Esophagus muscularis mucosa (tissue), 4 donors: ENCODE measurements around the gene NR5A2. TPM values are rescaled to one million over a fixed set of nuclear protein-coding genes. Genes with fewer than 3 reads are reported as not detected.

ENCODE experiments used
- DNase-seq: peaks from one replicate; pipeline ENCODE4 v3.0.0-alpha.2; 2017; ENCODE audit errors: extremely low spot score
- H3K27ac ChIP-seq, 4 donors: fragments of 200-600 bp; sonication (generic); replicated peaks in 1 of 4; 1 replicate in 3 of 4; 2 replicates in 1 of 4; pipeline ENCODE4 v1.5.1; 2016 to 2019; ENCODE audit warnings: mild to moderate bottlenecking in 1 of 4
- H3K27me3 ChIP-seq, 4 donors: fragments of 200-600 bp; sonication (generic); one replicate each; pipeline versions ENCODE4 v1.5.1 to v1.6.0; 2016 to 2019
- H3K36me3 ChIP-seq, 4 donors: fragments of 200-600 bp; sonication (generic); one replicate each; pipeline ENCODE4 v1.5.1; 2016 to 2019
- H3K4me1 ChIP-seq, 4 donors: fragments of 200-600 bp; sonication (generic); one replicate each; pipeline ENCODE4 v1.5.1; 2016 to 2019
- H3K4me3 ChIP-seq, 4 donors: fragments of 200-600 bp; sonication (generic); 1 replicate in 2 of 4; 2 replicates in 2 of 4; pipeline ENCODE4 v1.5.1; 2016 to 2019; ENCODE audit warnings: mild to moderate bottlenecking in 4 of 4, moderate library complexity in 1 of 4
- H3K9me3 ChIP-seq, 4 donors: fragments of 200-600 bp; sonication (generic); 1 replicate in 3 of 4; 2 replicates in 1 of 4; pipeline ENCODE4 v1.5.1; 2016 to 2019
- EP300 ChIP-seq: sonication (generic); formaldehyde crosslinking; IDR thresholded peaks from one replicate; pipeline ENCODE4 v1.6.1; 2017; ENCODE audit warnings: antibody characterized with exemption
- POLR2A ChIP-seq: fragments of 450-650 bp; IDR thresholded peaks from one replicate; pipeline ENCODE4 v1.6.1; 2017; ENCODE audit warnings: antibody characterized with exemption, moderate library complexity, mild to moderate bottlenecking, low read depth
- POLR2AphosphoS5 ChIP-seq, 2 donors: sonication (generic); formaldehyde crosslinking; IDR thresholded peaks; one replicate each; pipeline ENCODE4 v1.6.1; 2017; ENCODE audit warnings: antibody characterized with exemption in 2 of 2
- WGBS: methylation state at CpG from one replicate; pipeline ENCODE4 v1.1.5; 2018; 5-methylcytosine and 5-hydroxymethylcytosine counted together
- intact Hi-C: fragments of 100-400 bp; cut with DNase I; formaldehyde crosslinking; loops from one replicate; pipeline ENCODE4 v1.15.1; 2023
- total RNA-seq, 4 donors: library from RNA; depleted of rRNA; stranded (reverse); fragments of >200 nt; gene quantifications; one replicate each; pipeline versions ENCODE4 v1.1.0 to v1.2.1, GENCODE V29; 2016
- TF ChIP-seq, protein P1 (sequence below), 3 experiments: fragments of 200-600 bp in 2 of 3; fragments of 450-650 bp in 1 of 3; sonication (generic) in 2 of 3; IDR thresholded peaks; one replicate each; pipeline ENCODE4 v1.5.1; 2017 to 2019; ENCODE audit warnings: antibody characterized with exemption in 3 of 3, mild to moderate bottlenecking in 2 of 3, moderate library complexity in 1 of 3

Gene NR5A2
- total RNA-seq, 4 donors from 2014 or later, result 0.83 to 4.0 (median 2.9) TPM

DNA sequence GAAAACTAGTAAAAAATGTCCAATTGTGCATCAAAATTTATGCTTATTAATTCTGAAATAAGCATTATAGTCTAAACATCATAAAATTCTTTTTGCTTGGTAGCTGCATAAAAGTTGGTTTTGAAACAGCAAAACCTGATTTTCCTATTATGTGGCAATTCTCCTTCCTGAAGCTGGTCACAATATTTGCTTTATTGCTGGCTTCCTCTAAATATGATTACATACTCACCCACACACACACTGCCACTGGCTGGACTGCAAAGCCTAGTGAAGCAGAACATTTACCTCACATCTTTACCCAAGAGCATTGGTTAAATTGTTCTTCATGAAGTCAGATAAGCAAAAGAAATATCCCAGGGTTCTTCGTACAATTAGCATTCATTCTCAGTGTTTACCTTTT, 103.0 kb downstream of the NR5A2 start:
- no peak for DNase-seq
- H3K4me3 ChIP-seq, result no peak overlapping the region
- no peaks in the 10 kb centered on the region for H3K9me3 ChIP-seq
- no peak overlapping the region for H3K27ac ChIP-seq
- TF ChIP-seq POLR2A (no peak), POLR2AphosphoS5 (IDR thresholded peaks at IDR 0.05) (no peak), EP300 (no peak)
- TF ChIP-seq, protein P1, sequence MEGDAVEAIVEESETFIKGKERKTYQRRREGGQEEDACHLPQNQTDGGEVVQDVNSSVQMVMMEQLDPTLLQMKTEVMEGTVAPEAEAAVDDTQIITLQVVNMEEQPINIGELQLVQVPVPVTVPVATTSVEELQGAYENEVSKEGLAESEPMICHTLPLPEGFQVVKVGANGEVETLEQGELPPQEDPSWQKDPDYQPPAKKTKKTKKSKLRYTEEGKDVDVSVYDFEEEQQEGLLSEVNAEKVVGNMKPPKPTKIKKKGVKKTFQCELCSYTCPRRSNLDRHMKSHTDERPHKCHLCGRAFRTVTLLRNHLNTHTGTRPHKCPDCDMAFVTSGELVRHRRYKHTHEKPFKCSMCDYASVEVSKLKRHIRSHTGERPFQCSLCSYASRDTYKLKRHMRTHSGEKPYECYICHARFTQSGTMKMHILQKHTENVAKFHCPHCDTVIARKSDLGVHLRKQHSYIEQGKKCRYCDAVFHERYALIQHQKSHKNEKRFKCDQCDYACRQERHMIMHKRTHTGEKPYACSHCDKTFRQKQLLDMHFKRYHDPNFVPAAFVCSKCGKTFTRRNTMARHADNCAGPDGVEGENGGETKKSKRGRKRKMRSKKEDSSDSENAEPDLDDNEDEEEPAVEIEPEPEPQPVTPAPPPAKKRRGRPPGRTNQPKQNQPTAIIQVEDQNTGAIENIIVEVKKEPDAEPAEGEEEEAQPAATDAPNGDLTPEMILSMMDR (IDR thresholded peaks at IDR 0.05), result no peak
- H3K27me3 ChIP-seq, result peaks cover 0 to 6% (median 0%) of the 10 kb centered on the region in 4 donors
- no peaks in the 10 kb centered on the region for H3K4me1 ChIP-seq
- H3K36me3 ChIP-seq, result no peaks in the 10 kb centered on the region
- intact Hi-C loops, result no loop called here
- WGBS, result 63% methylated on average over 1 of the region's 1 CpG

- 74% methylated on average over 4 of the region's 4 CpGs for WGBS
- H3K36me3 ChIP-seq, result no peaks in the 10 kb centered on the region
- no peaks in the 10 kb centered on the region for H3K4me1 ChIP-seq
- no peak overlapping the region for H3K4me3 ChIP-seq
- no peak for DNase-seq
- peaks cover 0 to 6% (median 0%) of the 10 kb centered on the region in 4 donors for H3K27me3 ChIP-seq
- intact Hi-C loops, result no loop called here
- TF ChIP-seq POLR2A (no peak), POLR2AphosphoS5 (IDR thresholded peaks at IDR 0.05) (no peak), EP300 (no peak)
- TF ChIP-seq, protein P1 (IDR thresholded peaks at IDR 0.05), result no peak
- no peaks in the 10 kb centered on the region for H3K9me3 ChIP-seq
- no peak overlapping the region for H3K27ac ChIP-seq
Observed at GRCh38 chr1:200131551-200132125, 104.1 kb downstream of the NR5A2 start.

GRCh38 chr1:200133123-200133522, 105.6 kb downstream of the NR5A2 start:
- Histone ChIP-seq H3K27ac (no peak overlapping the region), H3K36me3 (no peaks in the 10 kb centered on the region), H3K27me3 (peaks cover 0 to under 1% (median 0%) of the 10 kb centered on the region in 4 donors), H3K9me3 (no peaks in the 10 kb centered on the region), H3K4me1 (no peaks in the 10 kb centered on the region), H3K4me3 (no peak overlapping the region)
- 84% methylated on average over 2 of the region's 2 CpGs for WGBS
- no peak for TF ChIP-seq EP300
- TF ChIP-seq, protein P1 (IDR thresholded peaks at IDR 0.05), result no peak
- TF ChIP-seq POLR2A, result no peak
- no peak for TF ChIP-seq POLR2AphosphoS5 (IDR thresholded peaks at IDR 0.05)
- intact Hi-C loops, result no loop called here
- DNase-seq, result no peak

DNA sequence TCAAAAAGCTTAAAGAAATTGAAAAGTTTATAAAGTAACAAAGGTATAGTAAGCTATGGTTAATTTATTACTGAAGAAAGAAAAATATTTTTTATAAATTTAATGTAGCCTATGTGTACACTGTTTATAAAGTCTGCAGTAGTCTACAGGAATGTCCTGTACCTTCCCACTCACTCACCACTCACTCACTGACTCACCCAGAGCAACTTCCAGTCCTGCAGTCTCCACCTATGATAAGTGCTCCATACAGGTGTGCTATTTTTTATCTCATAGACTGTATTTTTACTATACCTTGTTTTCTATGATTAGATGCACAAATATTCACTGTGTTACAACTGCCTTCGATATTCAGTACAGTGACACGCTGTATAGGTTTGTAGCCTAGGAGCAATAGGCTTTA, 106.6 kb downstream of the NR5A2 start:
- DNase-seq, result no peak
- no peak overlapping the region for H3K27ac ChIP-seq
- TF ChIP-seq EP300, result no peak
- TF ChIP-seq, protein P1 (IDR thresholded peaks at IDR 0.05), result no peak
- TF ChIP-seq POLR2A, result no peak
- TF ChIP-seq POLR2AphosphoS5 (IDR thresholded peaks at IDR 0.05), result no peak
- H3K9me3 ChIP-seq, result no peaks in the 10 kb centered on the region
- no peak overlapping the region for H3K4me3 ChIP-seq
- no peaks in the 10 kb centered on the region for H3K4me1 ChIP-seq
- WGBS, result 95% methylated on average over 2 of the region's 2 CpGs
- intact Hi-C loops, result no loop called here
- H3K27me3 ChIP-seq, result no peaks in the 10 kb centered on the region
- H3K36me3 ChIP-seq, result no peaks in the 10 kb centered on the region

DNA sequence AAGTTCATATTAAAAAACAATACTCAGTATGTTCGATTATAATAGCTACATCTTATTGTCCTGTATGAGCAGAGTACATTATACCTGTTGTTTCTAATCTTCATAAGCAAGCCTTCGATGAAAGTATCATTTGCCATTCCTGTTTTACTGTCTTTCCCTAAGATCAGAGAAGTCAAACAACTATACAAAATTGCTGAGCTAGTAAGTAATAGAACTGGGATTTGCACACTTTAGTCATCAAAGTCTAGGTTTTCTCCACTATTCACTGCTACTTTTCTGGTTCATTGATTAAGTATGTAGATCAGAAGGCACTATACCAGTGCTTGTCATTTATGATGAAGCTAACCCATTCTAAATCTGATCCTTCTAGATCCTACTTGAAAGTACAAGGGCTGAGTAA, 108.9 kb downstream of the NR5A2 start:
- no peak overlapping the region for H3K4me3 ChIP-seq
- no peak for DNase-seq
- intact Hi-C loops, result no loop called here
- no peaks in the 10 kb centered on the region for H3K9me3 ChIP-seq
- WGBS, result 86% methylated on average over 2 of the region's 2 CpGs
- TF ChIP-seq, protein P1 (IDR thresholded peaks at IDR 0.05), result no peak
- TF ChIP-seq POLR2AphosphoS5 (IDR thresholded peaks at IDR 0.05) (no peak), EP300 (no peak), POLR2A (no peak)
- H3K27ac ChIP-seq, result no peak overlapping the region
- no peaks in the 10 kb centered on the region for H3K4me1 ChIP-seq
- no peaks in the 10 kb centered on the region for H3K36me3 ChIP-seq
- H3K27me3 ChIP-seq, result no peaks in the 10 kb centered on the region
